ENCODE results near the gene GPR35.

The GPR35 gene

DNA sequence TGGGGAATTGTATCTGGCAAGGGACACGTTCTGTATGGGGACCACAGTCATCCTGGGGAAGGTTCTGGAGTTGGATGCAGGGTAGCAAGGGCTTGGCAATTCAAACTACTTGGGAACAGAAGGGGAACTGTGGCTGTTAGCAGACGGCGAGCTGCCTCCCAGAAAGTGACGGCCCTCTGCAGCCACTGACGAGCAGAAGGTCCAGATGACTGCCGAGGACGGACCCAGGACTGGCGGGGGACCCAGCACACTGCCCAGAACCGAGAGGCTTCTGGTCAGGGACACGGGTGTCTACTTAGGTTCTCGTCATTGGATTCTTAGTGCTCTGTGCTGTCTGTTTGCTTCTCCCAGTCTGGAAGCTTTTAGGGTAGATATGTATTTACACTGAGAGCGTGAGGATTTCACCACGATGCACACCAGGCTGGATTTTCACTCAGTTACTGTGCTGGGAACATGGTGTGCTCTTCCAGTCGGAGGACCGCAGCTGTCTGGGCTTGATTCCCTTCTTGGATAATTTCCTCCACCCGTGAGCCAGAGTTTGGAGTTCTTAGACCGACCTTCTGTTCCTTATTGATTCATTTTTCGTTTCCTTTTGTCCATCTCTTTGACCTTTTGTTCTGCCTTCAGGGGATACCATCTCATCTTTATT lies 13.4 kb downstream of the GPR35 start:
- no peak for DNase-seq (ENCODE audit: low read depth)

DNA sequence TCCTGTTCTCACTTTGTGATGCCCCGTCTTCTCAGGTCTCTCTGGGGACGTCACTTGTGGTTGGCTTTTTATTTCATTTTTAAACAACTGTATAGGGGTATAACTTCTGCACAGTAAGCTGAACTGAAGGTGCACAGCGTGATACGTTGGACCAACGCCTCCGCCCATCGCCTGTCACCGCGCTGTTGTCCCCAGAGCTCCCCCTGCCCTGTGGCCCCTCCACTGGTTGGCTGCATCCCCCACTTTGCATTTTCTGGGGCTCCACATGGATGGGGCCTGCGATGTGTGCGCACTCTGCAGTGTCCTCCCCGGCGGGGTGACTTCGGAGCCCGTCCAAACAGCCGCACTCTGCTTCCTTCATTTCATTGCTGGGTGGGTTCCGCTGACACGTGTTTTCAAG lies 14.3 kb downstream of the GPR35 start:
- no peak for DNase-seq (ENCODE audit: low read depth)

DNA sequence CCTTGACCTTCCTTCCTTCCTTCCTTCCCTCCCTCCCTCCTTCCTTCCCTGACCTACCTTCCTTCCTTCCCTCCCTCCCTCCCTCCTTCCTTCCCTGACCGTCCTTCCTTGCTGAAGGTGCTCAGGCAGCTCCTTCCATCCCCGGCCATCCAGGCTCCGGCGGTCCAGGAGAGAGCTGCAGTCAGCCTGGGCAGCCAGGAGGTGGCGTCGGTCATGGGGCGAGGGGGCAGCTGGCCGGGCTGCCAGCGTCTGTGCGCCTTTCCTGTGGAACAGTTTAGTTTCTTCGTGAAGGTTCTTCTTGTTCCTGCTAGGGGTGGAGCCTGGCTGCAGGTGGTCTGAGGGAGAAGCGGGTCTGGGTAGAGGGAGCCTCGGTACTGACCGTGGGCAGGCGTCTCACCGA lies 15.7 kb downstream of the GPR35 start:
- peak; percentile 26 for DNase-seq (ENCODE audit: low read depth)

DNA sequence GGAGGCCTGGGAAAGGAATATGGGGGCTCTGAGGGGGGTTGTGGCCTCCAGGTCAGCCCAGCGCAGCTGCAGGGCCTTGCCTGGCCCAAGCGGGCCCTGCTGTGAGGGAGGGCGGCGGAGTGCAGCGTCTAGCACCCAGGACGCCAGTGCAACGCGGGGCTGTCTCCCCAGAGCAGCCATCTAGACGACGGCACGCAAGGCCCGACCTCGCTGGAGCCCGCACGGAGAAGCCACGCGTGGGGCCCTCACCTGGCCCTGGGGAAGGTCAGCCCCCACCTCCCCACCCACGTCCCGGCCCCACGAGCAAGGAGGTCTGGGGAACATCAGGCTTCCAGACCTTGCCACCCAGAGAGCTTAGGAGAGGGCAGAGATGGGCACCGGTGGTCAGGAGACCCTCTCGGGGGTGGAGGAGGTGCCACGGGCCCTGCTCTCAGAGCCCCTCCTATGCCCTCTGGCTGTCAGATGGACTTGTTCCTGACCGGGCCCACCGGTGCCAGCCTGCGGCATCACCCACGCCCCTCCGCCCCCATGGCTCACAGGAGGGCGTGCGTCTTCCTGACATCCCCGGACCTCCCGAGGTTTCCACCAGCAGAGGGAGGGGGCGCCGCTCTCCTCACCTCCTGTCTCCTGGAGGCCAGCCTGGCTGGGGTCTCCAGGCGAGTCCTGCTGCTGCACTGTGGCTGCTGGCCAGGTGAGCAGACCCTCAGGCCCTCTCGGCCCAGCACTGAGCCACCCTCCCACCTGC lies 17.0 kb downstream of the GPR35 start:
- no peak for DNase-seq (ENCODE audit: low read depth)

DNA sequence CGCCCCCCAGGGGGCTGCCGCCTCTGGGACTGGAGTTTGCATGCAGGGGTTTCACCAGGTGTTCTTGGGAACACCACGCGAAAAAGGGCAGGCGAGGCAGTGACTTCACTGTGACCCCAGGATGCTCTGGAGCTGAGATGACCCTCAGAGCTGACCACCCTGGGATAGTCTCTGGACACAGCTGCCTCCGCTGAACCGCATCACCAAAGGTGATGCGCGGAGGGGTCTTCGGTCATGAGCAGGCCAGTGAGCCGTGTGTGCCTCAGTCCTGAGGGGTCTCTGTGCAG lies 17.5 kb downstream of the GPR35 start:
- DNase-seq (ENCODE audit: low read depth), result no peak

DNA sequence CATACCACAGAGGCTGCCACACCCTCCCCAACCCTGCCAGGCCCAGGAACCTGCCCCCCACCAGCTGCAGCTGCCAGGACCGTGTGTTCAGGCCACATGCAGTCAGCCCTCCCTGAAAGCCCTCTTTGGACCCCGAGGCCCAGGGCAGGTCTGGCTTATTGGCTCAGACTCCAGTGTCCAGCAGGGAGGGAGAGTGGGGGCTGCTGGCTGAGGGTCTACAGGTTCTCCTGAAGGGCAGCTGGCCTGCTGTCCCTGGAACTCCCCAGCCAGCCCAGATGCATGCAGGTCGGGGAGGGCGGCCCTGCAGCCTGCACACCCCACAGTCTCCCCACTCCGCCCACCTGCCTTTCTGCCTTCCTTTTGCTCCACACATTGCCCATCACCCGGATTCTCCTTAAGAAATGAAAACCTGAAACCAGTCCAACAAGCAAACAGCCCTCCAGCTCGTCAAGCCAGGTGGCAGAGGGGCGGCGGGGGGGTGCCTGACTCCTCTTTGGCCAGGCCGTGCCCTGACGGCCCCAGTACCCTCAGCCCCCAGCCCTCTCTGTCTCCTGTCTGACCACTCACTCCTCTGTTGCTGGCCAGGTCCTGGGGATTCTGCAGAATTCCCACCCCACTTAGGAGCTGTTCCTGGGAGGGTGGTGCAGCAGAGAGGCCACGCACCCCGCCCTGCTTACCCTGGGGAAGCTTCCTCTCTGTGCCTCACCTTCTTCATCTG lies 18.0 kb downstream of the GPR35 start:
- DNase-seq (ENCODE audit: low read depth), result no peak

DNA sequence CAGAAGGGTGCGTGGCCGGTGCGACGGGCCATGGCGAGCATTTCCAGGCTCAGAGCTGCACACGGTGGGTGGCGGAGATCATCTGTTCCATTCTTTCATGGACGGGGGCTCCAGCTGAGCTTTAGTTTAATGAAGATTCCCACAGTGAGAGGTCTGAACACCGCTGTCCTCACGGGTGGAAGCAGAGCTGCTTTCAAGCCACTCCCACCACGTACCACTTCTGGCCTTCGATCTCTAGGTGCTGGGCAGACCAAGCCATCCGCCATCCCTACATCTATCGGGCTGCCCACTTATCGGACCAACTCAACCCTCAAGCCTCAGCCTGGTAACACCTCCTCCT lies 18.5 kb downstream of the GPR35 start:
- no peak for DNase-seq (ENCODE audit: low read depth)

DNA sequence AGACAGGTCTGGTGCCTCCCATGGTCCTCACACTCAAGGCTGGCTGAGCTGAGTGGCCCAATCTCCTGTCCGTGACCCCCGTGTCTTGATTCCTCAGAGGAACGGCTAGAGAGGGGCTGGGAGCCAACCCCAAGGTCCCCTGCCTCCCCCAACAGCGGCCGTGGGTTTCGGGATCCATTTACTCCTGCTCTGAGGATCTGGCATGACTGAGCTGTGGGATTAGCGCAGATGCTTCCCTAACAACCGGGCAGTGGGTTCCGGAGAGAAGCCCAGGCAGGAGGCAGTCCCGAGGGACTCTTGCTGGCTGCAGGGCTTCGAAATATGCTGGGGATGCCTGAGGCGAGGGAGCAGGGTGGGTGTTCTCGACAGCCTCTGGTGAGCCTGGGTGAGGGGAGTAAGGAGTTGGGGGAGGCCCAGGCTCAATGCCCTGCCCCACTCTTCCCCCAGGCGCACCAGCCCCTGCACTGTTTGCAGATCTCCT lies 18.9 kb downstream of the GPR35 start:
- DNase-seq (ENCODE audit: low read depth), result no peak

DNA sequence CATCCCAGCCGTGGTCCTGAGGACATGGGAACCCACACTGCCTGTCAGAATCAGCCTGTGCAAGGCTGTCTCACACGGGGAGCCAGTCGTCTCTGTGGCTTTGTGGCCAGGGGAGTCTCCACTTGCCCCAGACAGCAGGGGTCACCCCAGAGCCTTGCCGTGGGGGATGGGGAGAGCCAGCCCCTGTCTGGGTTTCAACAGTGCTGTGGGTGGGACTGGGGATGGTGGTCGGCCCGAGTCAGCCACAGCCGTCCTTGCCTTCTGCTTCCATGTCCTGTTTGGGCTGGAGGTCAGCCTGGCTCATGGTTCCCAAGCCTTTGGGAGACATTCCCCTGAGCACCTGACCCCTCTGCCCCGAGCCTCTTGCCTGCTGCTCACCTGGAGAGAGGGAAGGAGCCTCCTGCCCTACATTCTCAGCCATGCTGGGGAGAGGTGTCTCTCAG lies 19.6 kb downstream of the GPR35 start:
- no peak for DNase-seq (ENCODE audit: low read depth)

DNA sequence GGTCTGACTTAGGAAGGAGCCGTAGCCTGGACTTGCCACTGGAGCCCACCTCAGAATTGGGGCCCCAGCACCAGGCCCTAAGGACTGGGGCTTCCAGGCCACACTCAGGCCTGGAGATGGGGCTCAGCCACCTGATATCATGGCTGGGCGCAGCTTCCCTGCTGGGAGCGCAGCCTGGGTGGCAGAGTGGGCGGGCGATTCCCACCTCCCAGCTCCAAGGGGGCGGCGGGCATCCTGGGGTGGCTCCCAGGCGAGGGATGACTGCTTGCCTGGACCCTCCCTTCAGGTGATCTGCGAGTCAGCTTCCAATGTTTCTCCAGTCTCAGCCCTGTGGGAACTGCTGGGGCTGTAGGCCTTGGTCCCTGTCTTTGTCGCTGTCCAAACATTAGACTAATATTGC lies 20.1 kb downstream of the GPR35 start:
- no peak for DNase-seq (ENCODE audit: low read depth)

DNA sequence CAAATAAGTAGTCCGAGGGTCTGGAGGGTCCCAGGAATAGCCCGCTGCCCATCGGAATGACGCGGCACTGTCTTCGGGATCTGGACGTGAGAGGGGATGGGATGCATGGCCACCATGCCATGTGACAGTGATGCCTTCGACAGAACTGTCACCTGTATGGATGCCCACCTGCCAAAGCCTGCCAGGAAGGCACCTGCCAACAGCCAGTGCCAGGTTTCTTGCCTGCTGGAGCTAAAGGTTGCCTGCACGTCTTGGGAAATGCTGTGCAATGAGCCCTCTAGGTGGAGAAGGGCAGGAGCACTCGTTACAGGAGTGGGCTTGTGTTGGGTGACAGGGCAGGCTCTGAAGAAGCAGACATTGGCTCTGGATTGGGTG lies 20.5 kb downstream of the GPR35 start:
- no peak for DNase-seq (ENCODE audit: low read depth)

DNA sequence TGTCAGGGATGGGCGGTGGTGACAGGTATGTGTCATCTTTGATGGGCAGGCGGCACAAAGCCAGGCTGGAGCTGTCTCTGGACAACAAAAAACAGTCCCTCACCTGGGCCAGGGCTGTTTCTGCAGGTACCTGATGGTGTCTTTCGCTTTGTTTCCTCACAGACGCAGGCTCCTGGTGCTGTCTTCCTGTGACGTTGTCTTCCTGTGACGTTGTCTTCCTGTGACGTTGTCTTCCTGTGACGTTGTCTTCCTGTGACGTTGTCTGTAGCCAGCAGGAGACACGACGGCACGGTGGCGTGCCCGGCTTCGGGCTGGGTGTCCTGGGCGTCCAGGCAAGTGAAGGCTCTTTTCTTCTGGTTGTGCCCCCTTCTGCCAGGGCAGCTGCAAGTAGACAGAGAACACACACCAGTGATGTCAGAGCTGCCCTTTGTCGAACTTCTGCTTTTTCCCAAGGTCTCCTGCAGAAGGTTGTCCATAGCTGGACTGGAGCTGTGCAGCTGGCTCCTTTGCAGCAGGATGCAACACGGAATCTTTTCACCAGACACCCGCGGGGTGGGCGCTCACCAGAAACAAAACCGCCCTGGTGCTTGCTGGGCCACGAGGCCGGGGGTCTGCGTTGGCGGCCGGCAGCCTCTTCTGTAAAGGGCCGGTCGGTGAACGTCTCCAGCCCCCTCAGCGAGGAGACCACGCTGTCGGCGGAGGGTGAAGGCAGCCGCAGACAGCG lies 21.1 kb downstream of the GPR35 start:
- DNase-seq (ENCODE audit: low read depth), result no peak

DNA sequence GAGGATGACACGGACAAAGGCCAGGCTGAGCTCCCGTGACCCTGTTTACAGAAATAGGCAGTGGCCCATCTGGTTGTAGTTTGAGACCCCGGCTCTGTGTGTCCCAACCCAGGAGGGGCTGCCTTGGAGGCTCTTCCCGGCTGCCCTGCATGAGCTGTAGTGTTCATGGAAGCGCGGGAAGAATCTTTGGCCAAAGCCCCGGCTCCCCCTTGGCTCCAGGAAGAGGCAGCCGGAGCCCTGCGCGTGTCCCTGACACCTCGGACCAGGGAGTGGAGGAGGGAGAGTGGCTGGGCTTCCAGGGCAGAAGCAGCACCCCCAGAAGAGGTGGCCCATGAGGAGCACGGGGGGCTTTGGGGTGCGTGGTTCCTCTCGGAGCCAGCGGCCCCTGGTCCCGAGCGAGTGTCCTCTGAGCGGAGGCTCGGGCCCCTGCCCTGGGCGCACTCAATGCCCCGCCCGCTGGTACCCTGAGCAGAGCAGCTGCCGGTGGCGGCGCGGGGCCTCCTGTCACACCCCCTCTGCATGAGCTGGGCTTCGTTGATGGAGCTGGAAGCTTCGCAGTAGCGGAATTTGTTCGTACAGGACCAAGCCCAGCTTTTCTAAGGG lies 21.7 kb downstream of the GPR35 start:
- DNase-seq (ENCODE audit: low read depth), result no peak

DNA sequence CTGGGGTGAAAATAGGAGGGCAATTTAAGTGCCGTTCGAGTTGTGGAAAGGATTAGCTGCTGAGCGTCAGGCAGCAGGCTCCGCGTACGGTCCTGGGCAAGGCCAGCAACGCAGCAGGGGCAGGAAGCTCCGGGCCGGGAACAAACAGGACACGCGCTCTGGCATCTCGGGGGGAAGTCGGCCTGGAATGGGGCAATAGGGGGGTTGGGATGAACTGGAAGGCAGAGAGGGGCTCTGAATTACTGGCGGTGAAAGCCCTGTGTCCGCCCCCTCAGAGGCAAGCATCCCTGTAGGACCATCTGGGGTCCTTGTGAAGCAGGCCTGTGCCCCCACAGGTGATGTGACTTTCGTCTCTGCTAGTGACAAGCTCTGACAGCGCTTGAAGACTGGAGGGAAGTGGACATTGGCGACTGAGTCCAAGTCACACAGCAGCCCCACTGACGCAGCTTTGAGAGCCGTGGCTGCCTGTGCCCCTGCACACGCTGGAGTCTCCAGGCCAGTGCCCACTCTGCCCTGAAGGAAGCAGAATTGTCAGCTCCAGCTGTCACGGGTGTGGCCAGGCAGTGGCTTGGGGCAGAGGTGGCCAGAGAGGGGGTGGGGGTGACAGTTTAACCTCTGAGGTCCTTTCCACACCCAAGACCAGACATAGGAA lies 22.3 kb downstream of the GPR35 start:
- no peak for DNase-seq (ENCODE audit: low read depth)

DNA sequence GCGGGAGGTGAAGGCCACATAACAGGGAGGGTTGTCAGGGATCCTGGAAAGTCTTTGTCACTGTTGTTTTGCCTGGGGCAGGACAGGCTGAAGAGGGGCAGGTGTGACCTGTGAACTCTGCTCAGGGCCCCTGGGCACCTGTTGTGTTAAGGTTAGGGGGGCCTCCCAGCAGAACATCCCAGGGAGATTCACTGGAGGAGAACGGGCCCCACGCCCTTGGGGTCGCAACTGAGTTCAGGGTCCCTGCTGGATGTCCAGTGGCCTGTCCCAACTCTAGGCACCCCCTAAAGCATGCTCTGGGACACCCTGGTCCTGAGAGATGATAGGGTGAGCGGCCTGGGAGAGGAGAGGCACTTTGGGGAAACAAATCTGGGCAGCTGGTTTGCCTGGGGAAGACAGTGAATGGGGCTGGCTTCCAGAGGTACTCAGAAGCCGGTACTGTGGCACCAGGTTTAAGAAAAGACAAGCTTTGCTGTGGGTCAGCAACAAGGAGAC lies 22.9 kb downstream of the GPR35 start:
- DNase-seq (ENCODE audit: low read depth), result no peak

DNA sequence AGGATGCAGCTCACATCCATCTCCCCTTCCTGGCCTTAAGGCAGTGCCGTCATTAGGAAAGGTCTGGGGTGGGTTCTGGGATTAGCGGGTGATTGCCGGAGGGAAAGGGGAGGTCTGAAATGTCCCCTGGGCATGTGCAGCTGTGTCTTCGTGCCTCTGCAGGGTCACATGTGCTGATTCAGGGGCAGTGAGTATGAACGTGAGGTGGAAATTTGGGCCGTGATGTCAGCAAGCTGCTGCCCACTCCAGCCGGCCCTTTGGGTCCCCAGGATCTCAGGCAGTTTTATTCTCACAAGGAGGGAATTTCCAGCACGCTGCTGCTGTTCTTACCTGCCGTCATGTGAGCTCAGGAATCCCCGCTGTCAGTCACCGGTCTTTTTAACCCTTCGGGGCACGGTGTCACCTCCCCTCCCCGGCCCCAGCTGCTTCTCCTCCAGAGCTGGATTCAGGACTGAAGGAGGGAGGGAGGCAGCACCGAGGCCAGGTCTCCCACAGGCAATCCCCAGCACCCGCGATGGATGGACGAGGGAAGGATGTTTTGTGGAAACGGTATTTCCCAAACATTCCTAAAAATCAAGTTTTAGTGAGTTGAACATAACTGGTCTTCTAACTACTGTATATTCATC lies 23.5 kb downstream of the GPR35 start:
- DNase-seq (ENCODE audit: low read depth), result no peak

DNA sequence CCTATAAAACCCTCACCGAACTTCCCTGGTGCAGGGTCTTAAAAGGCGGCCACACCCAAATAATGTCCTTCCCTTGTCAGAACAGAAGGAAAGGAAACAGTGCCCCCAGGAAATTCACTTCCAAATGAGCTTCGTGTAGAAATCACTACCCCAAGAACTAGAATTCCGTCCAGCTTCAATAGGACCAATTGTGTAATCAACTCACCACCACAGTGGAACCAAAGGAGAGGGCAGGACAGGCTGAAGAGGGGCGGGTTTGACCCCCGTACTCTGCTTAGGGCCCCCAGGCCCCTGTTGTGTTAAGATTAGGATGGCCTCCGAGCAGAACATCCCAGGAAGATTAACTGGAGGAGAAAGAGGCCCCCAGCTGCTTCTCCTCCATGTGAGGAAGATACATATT lies 24.1 kb downstream of the GPR35 start:
- no peak for DNase-seq (ENCODE audit: low read depth)

DNA sequence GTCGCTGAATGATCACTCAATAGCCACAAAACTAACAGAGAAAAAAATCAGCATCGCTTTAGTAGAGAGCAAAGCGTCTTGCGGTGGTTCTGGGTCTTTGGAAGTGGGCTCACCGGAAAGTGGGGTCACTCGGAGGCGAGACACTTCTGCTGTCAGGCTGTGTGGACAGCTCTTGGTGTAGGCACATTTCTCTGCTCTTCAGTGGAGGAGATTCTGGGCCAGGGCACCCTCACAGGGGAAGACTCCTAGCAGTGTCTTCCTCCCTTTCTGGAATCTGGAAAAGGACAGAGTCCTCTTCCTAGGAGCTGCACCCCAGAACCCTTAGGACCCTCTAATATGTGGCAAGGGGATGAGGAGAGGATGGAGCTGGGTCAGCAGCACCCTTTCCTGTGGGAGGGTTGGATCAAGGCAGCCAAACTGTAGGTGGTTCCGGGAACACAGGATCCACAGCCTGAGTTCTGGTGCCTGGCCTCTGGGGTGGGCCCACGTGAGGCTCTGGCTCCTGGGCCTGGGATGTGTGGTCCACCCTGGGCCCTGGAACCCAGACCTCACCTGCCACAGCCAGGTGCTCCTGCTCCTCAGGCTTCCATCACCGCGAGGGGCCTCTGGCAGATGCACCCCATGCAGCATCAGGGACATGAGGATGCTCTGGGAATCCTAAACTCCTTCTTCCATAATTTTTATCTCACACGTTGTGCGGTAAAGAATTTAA lies 25.1 kb downstream of the GPR35 start:
- no peak for DNase-seq (ENCODE audit: low read depth)

DNA sequence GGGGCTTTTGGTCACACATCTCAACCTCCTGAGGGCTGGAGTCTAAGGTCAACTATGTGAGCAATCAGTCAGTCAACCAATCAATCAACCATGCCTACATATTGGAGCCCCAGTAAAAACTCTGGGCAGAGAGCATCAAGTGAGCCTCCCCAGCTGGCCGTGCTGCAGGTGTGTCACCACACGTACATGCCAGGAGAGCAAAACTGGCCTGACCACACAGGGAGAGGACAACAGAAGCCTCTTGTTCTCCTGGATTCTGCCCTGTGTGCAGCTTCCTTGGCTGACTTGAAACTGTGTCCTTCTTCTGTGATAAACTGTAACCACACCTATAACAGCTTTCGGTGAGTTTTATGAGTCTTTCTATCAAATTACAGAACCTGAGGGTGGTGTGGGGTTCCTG lies 25.9 kb downstream of the GPR35 start:
- DNase-seq (ENCODE audit: low read depth), result no peak
